Neural cell (in vitro differentiated cells): ENCODE measurements around the gene HK1. TPM values are rescaled to one million over a fixed set of nuclear protein-coding genes. Genes with fewer than 3 reads are reported as not detected.

Source experiments
- H2AFZ ChIP-seq: fragments of 200-600, 300-800 bp; sonication (generic), shearing (Covaris generic); 2 replicates; pipeline ENCODE4 v1.6.0; 2014; ENCODE audit warnings: low read depth, mild to moderate bottlenecking, antibody characterized with exemption, low read length, moderate library complexity
- H3F3A ChIP-seq: fragments of 200-600 bp; shearing (Covaris generic); 2 replicates; pipeline ENCODE4 v1.6.1; 2016; ENCODE audit warnings: mild to moderate bottlenecking, moderate library complexity, mixed read lengths, antibody characterized with exemption, low read length; ENCODE audit not compliant: insufficient read depth, poor library complexity, severe bottlenecking
- H3K27ac ChIP-seq: fragments of 200-600, 300-800 bp; sonication (generic), shearing (Covaris generic); 2 replicates; pipeline ENCODE4 v1.5.1; 2014; ENCODE audit warnings: mild to moderate bottlenecking, low read length, moderate library complexity
- H3K27me3 ChIP-seq: fragments of 300-800, 200-600 bp; sonication (generic), shearing (Covaris generic); 2 replicates; pipeline ENCODE4 v1.6.0; 2014; ENCODE audit warnings: mild to moderate bottlenecking, low read depth, low read length, moderate library complexity; ENCODE audit not compliant: insufficient read depth
- H3K36me3 ChIP-seq: fragments of 300-800, 200-600 bp; sonication (generic), shearing (Covaris generic); 2 replicates; pipeline ENCODE4 v1.5.1; 2014; ENCODE audit warnings: mild to moderate bottlenecking, antibody characterized with exemption, low read length, moderate library complexity; ENCODE audit not compliant: insufficient read depth
- H3K4me2 ChIP-seq: fragments of 300-800, 200-600 bp; sonication (generic), shearing (Covaris generic); 2 replicates; pipeline ENCODE4 v1.6.0; 2014; ENCODE audit warnings: mild to moderate bottlenecking, low read length
- H3K4me3 ChIP-seq: fragments of 300-800, 200-600 bp; sonication (generic), shearing (Covaris generic); 2 replicates; pipeline ENCODE4 v1.5.1; 2014; ENCODE audit warnings: mild to moderate bottlenecking, low read length, moderate library complexity
- H3K79me2 ChIP-seq: fragments of 200-600 bp; shearing (Covaris generic); replicated peaks from 2 replicates; pipeline ENCODE4 v1.6.0; 2014; ENCODE audit warnings: mild to moderate bottlenecking, low read length, moderate library complexity; ENCODE audit not compliant: insufficient read depth
- H3K9ac ChIP-seq: fragments of 300-800, 200-600 bp; sonication (generic), shearing (Covaris generic); 2 replicates; pipeline ENCODE4 v1.6.1; 2016; ENCODE audit warnings: mild to moderate bottlenecking, low read length, mixed read lengths
- H3K9me2 ChIP-seq: fragments of 200-600 bp; shearing (Covaris generic); 2 replicates; pipeline ENCODE4 v1.6.1; 2016; ENCODE audit warnings: mild to moderate bottlenecking, low read length, mixed read lengths; ENCODE audit not compliant: insufficient read depth
- H3K9me3 ChIP-seq: fragments of 200-600, 300-800 bp; sonication (generic), shearing (Covaris generic); 2 replicates; pipeline ENCODE4 v1.6.1; 2016; ENCODE audit warnings: mild to moderate bottlenecking, mixed run types, low read length, moderate library complexity, mixed read lengths
- H4K20me1 ChIP-seq: fragments of 200-600 bp; shearing (Covaris generic); 2 replicates; pipeline ENCODE4 v1.6.1; 2016; ENCODE audit warnings: mild to moderate bottlenecking, mixed run types; ENCODE audit not compliant: insufficient read depth
- EP300 ChIP-seq: fragments of 450-650 bp; conservative IDR thresholded peaks from 2 replicates; pipeline ENCODE4 v1.6.1; 2014; ENCODE audit warnings: antibody characterized with exemption, mild to moderate bottlenecking, moderate library complexity; ENCODE audit not compliant: poor library complexity, severe bottlenecking
- EZH2 ChIP-seq: fragments of 200-600, 300-800 bp; shearing (Covaris generic), sonication (generic); IDR thresholded peaks from 2 replicates; pipeline ENCODE4 v1.6.1; 2014; ENCODE audit warnings: antibody characterized with exemption, low read length, borderline replicate concordance, mild to moderate bottlenecking; ENCODE audit not compliant: insufficient read depth, poor library complexity, severe bottlenecking
- MXI1 ChIP-seq: fragments of 450-650 bp; conservative IDR thresholded peaks from 2 replicates; pipeline ENCODE4 v1.6.1; 2014; ENCODE audit warnings: antibody characterized with exemption, mild to moderate bottlenecking; ENCODE audit not compliant: poor library complexity, severe bottlenecking
- POLR2AphosphoS5 ChIP-seq: IDR thresholded peaks from 2 replicates; pipeline ENCODE4 v1.6.1; 2012
- RAD21 ChIP-seq: fragments of 450-650 bp; conservative IDR thresholded peaks from 2 replicates; pipeline ENCODE4 v1.6.1; 2014; ENCODE audit warnings: antibody characterized with exemption, mild to moderate bottlenecking, moderate library complexity
- SMC3 ChIP-seq: fragments of 450-650 bp; conservative IDR thresholded peaks from 2 replicates; pipeline ENCODE4 v1.6.1; 2014; ENCODE audit warnings: antibody characterized with exemption, mild to moderate bottlenecking, moderate library complexity; ENCODE audit not compliant: poor library complexity
- TAF1 ChIP-seq: IDR thresholded peaks from 2 replicates; pipeline ENCODE4 v1.6.1; 2012; ENCODE audit warnings: low read depth
- polyA plus RNA-seq: library from polyadenylated mRNA; depleted of rRNA; stranded (reverse); fragments of >200 nt; gene quantifications from 2 replicates; pipeline ENCODE4 v1.2.3, GENCODE V29; 2014
- TF ChIP-seq, protein P1 (sequence below): fragments of 450-650 bp; IDR thresholded peaks from 2 replicates; pipeline ENCODE4 v1.5.1; 2014; ENCODE audit warnings: antibody characterized with exemption, mild to moderate bottlenecking, moderate library complexity; ENCODE audit not compliant: poor library complexity, severe bottlenecking
- TF ChIP-seq, protein P2 (sequence below): IDR thresholded peaks from 2 replicates; pipeline ENCODE4 v1.6.1; 2012; ENCODE audit warnings: borderline replicate concordance

HK1 gene
- polyA plus RNA-seq, 1 donor from 2014 or later, result 60.5 TPM

DNA sequence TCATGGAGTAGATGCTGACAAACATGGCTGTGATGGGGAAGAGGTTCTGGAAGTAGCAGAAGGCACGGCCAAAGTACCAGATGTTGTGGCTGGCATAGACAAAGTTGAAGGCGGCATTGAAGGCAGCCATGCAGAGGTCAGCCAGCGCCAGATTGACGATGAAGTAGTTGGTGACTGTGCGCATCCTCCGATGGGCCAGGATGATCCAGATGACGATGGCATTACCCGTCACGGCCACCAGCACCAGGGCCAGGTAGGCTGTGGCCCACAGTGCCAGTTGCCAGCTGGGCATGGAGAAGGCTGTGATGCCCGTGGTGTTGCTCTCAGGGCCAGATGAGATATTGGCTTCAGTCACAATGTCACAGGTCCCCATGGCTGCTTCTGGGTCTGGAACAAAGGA is 137.7 kb downstream of the HK1 start:
- Histone ChIP-seq H3F3A (no peaks in the 10 kb centered on the region), H3K4me3 (no peak overlapping the region), H2AFZ (no peak overlapping the region), H3K4me2 (no peak overlapping the region), H3K27me3 (no peaks in the 10 kb centered on the region), H3K36me3 (no peaks in the 10 kb centered on the region), H3K79me2 (no peaks in the 10 kb centered on the region), H3K27ac (no peak overlapping the region), H3K9me2 (no peaks in the 10 kb centered on the region), H4K20me1 (no peaks in the 10 kb centered on the region), H3K9me3 (no peaks in the 10 kb centered on the region), H3K9ac (no peak overlapping the region)
- TF ChIP-seq, protein P1, sequence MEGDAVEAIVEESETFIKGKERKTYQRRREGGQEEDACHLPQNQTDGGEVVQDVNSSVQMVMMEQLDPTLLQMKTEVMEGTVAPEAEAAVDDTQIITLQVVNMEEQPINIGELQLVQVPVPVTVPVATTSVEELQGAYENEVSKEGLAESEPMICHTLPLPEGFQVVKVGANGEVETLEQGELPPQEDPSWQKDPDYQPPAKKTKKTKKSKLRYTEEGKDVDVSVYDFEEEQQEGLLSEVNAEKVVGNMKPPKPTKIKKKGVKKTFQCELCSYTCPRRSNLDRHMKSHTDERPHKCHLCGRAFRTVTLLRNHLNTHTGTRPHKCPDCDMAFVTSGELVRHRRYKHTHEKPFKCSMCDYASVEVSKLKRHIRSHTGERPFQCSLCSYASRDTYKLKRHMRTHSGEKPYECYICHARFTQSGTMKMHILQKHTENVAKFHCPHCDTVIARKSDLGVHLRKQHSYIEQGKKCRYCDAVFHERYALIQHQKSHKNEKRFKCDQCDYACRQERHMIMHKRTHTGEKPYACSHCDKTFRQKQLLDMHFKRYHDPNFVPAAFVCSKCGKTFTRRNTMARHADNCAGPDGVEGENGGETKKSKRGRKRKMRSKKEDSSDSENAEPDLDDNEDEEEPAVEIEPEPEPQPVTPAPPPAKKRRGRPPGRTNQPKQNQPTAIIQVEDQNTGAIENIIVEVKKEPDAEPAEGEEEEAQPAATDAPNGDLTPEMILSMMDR, result no peak
- TF ChIP-seq TAF1 (no peak), POLR2AphosphoS5 (no peak), SMC3 (no peak), MXI1 (no peak), EP300 (no peak), EZH2 (no peak), RAD21 (no peak)
- TF ChIP-seq, protein P2, sequence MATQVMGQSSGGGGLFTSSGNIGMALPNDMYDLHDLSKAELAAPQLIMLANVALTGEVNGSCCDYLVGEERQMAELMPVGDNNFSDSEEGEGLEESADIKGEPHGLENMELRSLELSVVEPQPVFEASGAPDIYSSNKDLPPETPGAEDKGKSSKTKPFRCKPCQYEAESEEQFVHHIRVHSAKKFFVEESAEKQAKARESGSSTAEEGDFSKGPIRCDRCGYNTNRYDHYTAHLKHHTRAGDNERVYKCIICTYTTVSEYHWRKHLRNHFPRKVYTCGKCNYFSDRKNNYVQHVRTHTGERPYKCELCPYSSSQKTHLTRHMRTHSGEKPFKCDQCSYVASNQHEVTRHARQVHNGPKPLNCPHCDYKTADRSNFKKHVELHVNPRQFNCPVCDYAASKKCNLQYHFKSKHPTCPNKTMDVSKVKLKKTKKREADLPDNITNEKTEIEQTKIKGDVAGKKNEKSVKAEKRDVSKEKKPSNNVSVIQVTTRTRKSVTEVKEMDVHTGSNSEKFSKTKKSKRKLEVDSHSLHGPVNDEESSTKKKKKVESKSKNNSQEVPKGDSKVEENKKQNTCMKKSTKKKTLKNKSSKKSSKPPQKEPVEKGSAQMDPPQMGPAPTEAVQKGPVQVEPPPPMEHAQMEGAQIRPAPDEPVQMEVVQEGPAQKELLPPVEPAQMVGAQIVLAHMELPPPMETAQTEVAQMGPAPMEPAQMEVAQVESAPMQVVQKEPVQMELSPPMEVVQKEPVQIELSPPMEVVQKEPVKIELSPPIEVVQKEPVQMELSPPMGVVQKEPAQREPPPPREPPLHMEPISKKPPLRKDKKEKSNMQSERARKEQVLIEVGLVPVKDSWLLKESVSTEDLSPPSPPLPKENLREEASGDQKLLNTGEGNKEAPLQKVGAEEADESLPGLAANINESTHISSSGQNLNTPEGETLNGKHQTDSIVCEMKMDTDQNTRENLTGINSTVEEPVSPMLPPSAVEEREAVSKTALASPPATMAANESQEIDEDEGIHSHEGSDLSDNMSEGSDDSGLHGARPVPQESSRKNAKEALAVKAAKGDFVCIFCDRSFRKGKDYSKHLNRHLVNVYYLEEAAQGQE, result no peak

DNA sequence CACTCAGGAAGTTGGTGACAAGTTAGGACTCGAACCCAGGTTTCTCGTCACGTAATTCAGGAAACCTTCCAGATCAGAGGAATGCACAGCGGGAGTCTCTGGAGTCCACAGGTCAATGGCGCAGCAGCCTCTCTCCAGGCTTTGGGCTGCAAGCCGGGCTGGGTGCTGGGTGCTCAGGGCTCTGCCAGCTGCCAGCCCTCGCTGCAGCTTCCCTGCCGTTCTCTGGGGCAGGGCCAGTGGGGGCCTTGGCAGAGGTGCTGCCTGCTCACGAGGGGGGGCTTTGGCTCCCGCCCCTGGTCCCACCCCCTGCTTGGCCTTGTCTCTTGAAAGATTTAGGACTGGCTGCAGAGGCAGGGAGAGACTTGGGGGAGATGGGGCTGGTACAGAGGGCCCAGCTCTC is 138.4 kb downstream of the HK1 start, which contains the start of gene TACR2:
TSS of gene TACR2 (minus strand) at position 224 of the 400 bp plus-strand sequence. CDS start 595 bp downstream, outside the sequence.
- Histone ChIP-seq H3K36me3 (no peaks in the 10 kb centered on the region), H3K27me3 (no peaks in the 10 kb centered on the region), H3K9me3 (no peaks in the 10 kb centered on the region), H3K9ac (no peak within 1 kb of the TSS), H3K9me2 (no peaks in the 10 kb centered on the region), H3K27ac (no peak within 1 kb of the TSS), H4K20me1 (no peaks in the 10 kb centered on the region), H3F3A (no peaks in the 10 kb centered on the region), H2AFZ (no peak within 1 kb of the TSS), H3K4me2 (no peak within 1 kb of the TSS), H3K4me3 (no peak within 1 kb of the TSS), H3K79me2 (no peaks in the 10 kb centered on the region)
- TF ChIP-seq RAD21 (no peak), EZH2 (no peak), SMC3 (no peak), TAF1 (no peak), EP300 (no peak)
- TF ChIP-seq, protein P2, result no peak
- TF ChIP-seq, protein P1, result no peak
